Endothelial cell of umbilical vein (primary cell): ENCODE results near the gene FRMD4A. TPM values are rescaled to one million over a fixed set of nuclear protein-coding genes. Genes with fewer than 3 reads are reported as not detected.

Experiments
- BruUV-seq: library from RNA; stranded (reverse); fragments of 400-500 nt; replicated peaks from 2 replicates; lab custom pipeline; 2021; lab: Mats Ljungman, UMichigan
- CTCF ChIA-PET: fragments of 300-600, 350-600 bp; sonication (Branson Sonifier 250); formaldehyde crosslinking; loops from one replicate; lab custom pipeline; 2021; ENCODE audit warnings: antibody characterized with exemption, inconsistent platforms; lab: Charles Lee
- POLR2A ChIA-PET: fragments of 300-600, 350-600 bp; sonication (Branson Sonifier 250); formaldehyde crosslinking; loops from one replicate; lab custom pipeline; 2021; ENCODE audit warnings: antibody characterized with exemption, inconsistent platforms; lab: Charles Lee
- DNase-seq: peaks from one replicate; pipeline ENCODE4 v3.0.0-alpha.2; 2011; ENCODE audit warnings: low read depth, low spot score
- FAIRE-seq: peaks from 2 replicates; lab custom pipeline; 2011; peaks lifted over from hg19 to GRCh38; lab: Jason Lieb, UNC
- H2AFZ ChIP-seq: 2 replicates; pipeline ENCODE4 v1.6.0; 2012; ENCODE audit warnings: low read depth, low read length, control low read depth, inconsistent platforms
- H3K27ac ChIP-seq: 2 replicates; pipeline ENCODE4 v1.5.1; 2011; ENCODE audit warnings: low read depth, mild to moderate bottlenecking, control low read depth, low read length, moderate library complexity; ENCODE audit not compliant: insufficient read depth
- H3K27me3 ChIP-seq, 2 experiments: 2 replicates each; pipeline versions ENCODE4 v1.6.0 to v1.6.1; 2011; ENCODE audit warnings: low read length in 2 of 2, mixed read lengths in 1 of 2; ENCODE audit not compliant: control insufficient read depth in 2 of 2, insufficient read depth in 2 of 2
- H3K36me3 ChIP-seq, 2 experiments: 2 replicates in 1 of 2; 3 replicates in 1 of 2; pipeline ENCODE4 v1.5.1; 2011; ENCODE audit warnings: low read length in 2 of 2, mild to moderate bottlenecking in 1 of 2, moderate library complexity in 1 of 2; ENCODE audit not compliant: control insufficient read depth in 2 of 2, insufficient read depth in 2 of 2; ENCODE audit errors: extremely low read depth in 1 of 2
- H3K4me1 ChIP-seq: 3 replicates; pipeline ENCODE4 v1.5.1; 2011; ENCODE audit warnings: mild to moderate bottlenecking, low read length; ENCODE audit not compliant: control insufficient read depth, insufficient read depth; ENCODE audit errors: extremely low read depth
- H3K4me2 ChIP-seq: 2 replicates; pipeline ENCODE4 v1.6.1; 2011; ENCODE audit warnings: low read length, control low read depth, mixed read lengths; ENCODE audit not compliant: insufficient read depth
- H3K4me3 ChIP-seq, 3 experiments: fragments of 200-600 bp in 1 of 3; sonication (generic), shearing (Covaris generic) in 1 of 3; replicated peaks in 1 of 3; 2 replicates each; pipeline ENCODE4 v1.5.1; 2011 to 2016; ENCODE audit warnings: control low read depth in 3 of 3, low read length in 3 of 3, mild to moderate bottlenecking in 2 of 3, inconsistent platforms in 1 of 3, low read depth in 1 of 3, moderate library complexity in 1 of 3; ENCODE audit not compliant: insufficient read depth in 1 of 3
- H3K79me2 ChIP-seq: 2 replicates; pipeline ENCODE4 v1.6.0; 2012; ENCODE audit warnings: low read length, inconsistent platforms; ENCODE audit not compliant: control insufficient read depth, insufficient read depth
- H3K9ac ChIP-seq: replicated peaks from 2 replicates; pipeline ENCODE3; 2011; ENCODE audit warnings: low read length, control low read depth; ENCODE audit not compliant: insufficient read depth; ENCODE audit errors: extremely low read depth
- H3K9me1 ChIP-seq: replicated peaks from 3 replicates; pipeline ENCODE4 v1.6.0; 2011; ENCODE audit warnings: mild to moderate bottlenecking, low read length; ENCODE audit not compliant: control insufficient read depth, insufficient read depth; ENCODE audit errors: extremely low read depth
- H3K9me3 ChIP-seq: replicated peaks from 2 replicates; pipeline ENCODE4 v1.5.1; 2012; ENCODE audit warnings: low read length, inconsistent platforms; ENCODE audit not compliant: control insufficient read depth, insufficient read depth
- H4K20me1 ChIP-seq: replicated peaks from 2 replicates; pipeline ENCODE3; 2011; ENCODE audit warnings: mild to moderate bottlenecking, low read length; ENCODE audit not compliant: control insufficient read depth, insufficient read depth; ENCODE audit errors: extremely low read depth
- CTCF ChIP-seq, 2 donors: IDR thresholded peaks; 1 replicate in 1 of 2; 2 replicates in 1 of 2; pipeline ENCODE4 v1.5.1; 2011; ENCODE audit warnings: low read length in 2 of 2, mild to moderate bottlenecking in 2 of 2, moderate library complexity in 2 of 2, control low read depth in 1 of 2, inconsistent platforms in 1 of 2, low read depth in 1 of 2; ENCODE audit not compliant: insufficient read depth in 1 of 2; ENCODE audit errors: extremely low read depth in 1 of 2
- MYC ChIP-seq: IDR thresholded peaks from one replicate; pipeline ENCODE4 v1.6.1; 2011; ENCODE audit warnings: mild to moderate bottlenecking, low read depth, low read length
- POLR2A ChIP-seq: IDR thresholded peaks from 2 replicates; pipeline ENCODE4 v1.6.1; 2012; ENCODE audit warnings: low read depth, mild to moderate bottlenecking, control low read depth, low read length
- dilution Hi-C: fragments of 300-500 bp; cut with MboI; formaldehyde crosslinking; loops from one replicate; pipeline ENCODE4 v1.15.0; 2019; ENCODE audit warnings: low sequenced_read_pairs; ENCODE audit not compliant: extremely low pct_ligation_motif_present
- intact Hi-C: fragments of 100-400 bp; cut with micrococcal nuclease; formaldehyde crosslinking; loops from one replicate; pipeline ENCODE4 v1.10.0; 2022
- polyA plus RNA-seq, 4 experiments: library from polyadenylated mRNA; depleted of rRNA in 3 of 4; stranded (reverse) in 3 of 4; unstranded in 1 of 4; fragments of >200 nt; gene quantifications; 2 replicates each; pipeline versions ENCODE4 v1.2.1 to v1.2.3, GENCODE V29; 2011 to 2012; ENCODE audit warnings: missing spikeins in 1 of 4
- total RNA-seq: library from RNA; stranded (reverse); gene quantifications from 2 replicates; pipeline ENCODE4 v1.2.3, GENCODE V29; 2021

FRMD4A gene
- total and polyA plus RNA-seq, 2 donors (not counting 3 experiments of a cell fraction or from before 2014, with no cell fraction given), result 123 to 148 TPM

- CTCF ChIA-PET, result interaction anchor here (0.6 kb wide), 1 partner anchor 15 kb away, joined by 3 read pairs; no protein-coding TSS in a partner anchor
- H3K9me3 ChIP-seq, result no peaks in the 10 kb centered on the region
- no peaks in the 10 kb centered on the region for H3K9me1 ChIP-seq
- no peaks in the 10 kb centered on the region for H3K4me1 ChIP-seq
- no peaks in the 10 kb centered on the region for H3K27me3 ChIP-seq
- no peak overlapping the region for H3K9ac ChIP-seq
- H3K4me2 ChIP-seq, result no peak overlapping the region
- intact Hi-C loops (no loop called here), dilution Hi-C loops (no loop called here)
- TF ChIP-seq POLR2A (no peak), MYC (no peak), CTCF (IDR thresholded peaks at IDR 0.05; ENCODE audit: extremely low read depth in 1 of 2, insufficient read depth in 1 of 2, low read depth in 1 of 2, low read length in 2 of 2) (no peak)
- DNase-seq, result peak; percentile 40
- no peak overlapping the region for H3K27ac ChIP-seq
- no TSS peak for BruUV-seq
- H3K4me3 ChIP-seq, result no peak overlapping the region
- H4K20me1 ChIP-seq, result no peaks in the 10 kb centered on the region
- H3K36me3 ChIP-seq, result peaks cover 22 to 31% of the 10 kb centered on the region in 2 experiments
- H2AFZ ChIP-seq, result no peak overlapping the region
- no peaks in the 10 kb centered on the region for H3K79me2 ChIP-seq
- POLR2A ChIA-PET, result no interaction called here
- no peak for FAIRE-seq
Observed at GRCh38 chr10:13740461-13740860, 590.3 kb downstream of the FRMD4A start.

- intact Hi-C loops (no loop called here), dilution Hi-C loops (no loop called here)
- Histone ChIP-seq H3K4me3 (no peak overlapping the region), H3K36me3 (peaks cover 20 to 27% of the 10 kb centered on the region in 2 experiments), H3K4me1 (no peaks in the 10 kb centered on the region), H3K9ac (no peak overlapping the region), H3K79me2 (no peaks in the 10 kb centered on the region), H3K27ac (no peak overlapping the region), H3K27me3 (no peaks in the 10 kb centered on the region), H2AFZ (no peak overlapping the region), H3K4me2 (no peak overlapping the region), H4K20me1 (peaks cover 2% of the 10 kb centered on the region), H3K9me3 (no peaks in the 10 kb centered on the region), H3K9me1 (no peaks in the 10 kb centered on the region)
- TF ChIP-seq CTCF (IDR thresholded peaks at IDR 0.05; ENCODE audit: extremely low read depth in 1 of 2, insufficient read depth in 1 of 2, low read depth in 1 of 2, low read length in 2 of 2) (no peak), POLR2A (no peak)
- ChIA-PET CTCF (no interaction called here), POLR2A (no interaction called here)
- BruUV-seq, result no TSS peak
- FAIRE-seq (no peak), DNase-seq (no peak)
Observed at GRCh38 chr10:13739183-13739582, 591.5 kb downstream of the FRMD4A start.
